HCT116 (cell line): ENCODE results near the gene TNRC6C. TPM values are rescaled to one million over a fixed set of nuclear protein-coding genes. Genes with fewer than 3 reads are reported as not detected.
A peak's percentile ranks its signal among the peaks of the same experiment; 100 is the strongest.

Experiments
- ATAC-seq: fragments of 200-7000 bp; cut with Tn5 transposase; 2 replicates; pipeline ENCODE4 v1.9.1; 2020; ENCODE audit warnings: mild to moderate bottlenecking, moderate library complexity
- BruUV-seq: library from RNA; stranded (reverse); fragments of 400-500 nt; replicated peaks from 2 replicates; lab custom pipeline; 2021; lab: Mats Ljungman, UMichigan
- CTCF ChIA-PET: fragments of 300-600 bp; sonication (Branson Sonifier 250); formaldehyde crosslinking; loops from one replicate; lab custom pipeline; 2021; ENCODE audit warnings: antibody characterized with exemption; lab: Charles Lee
- POLR2A ChIA-PET: fragments of 300-600, 350-600 bp; sonication (Branson Sonifier 250); formaldehyde crosslinking; loops from one replicate; lab custom pipeline; 2021; ENCODE audit warnings: antibody characterized with exemption; lab: Charles Lee
- RAD21 ChIA-PET, 2 experiments: fragments of 300-600 bp; sonication (Branson Sonifier 250); formaldehyde crosslinking; loops; one replicate each; lab custom pipeline; 2023; ENCODE audit warnings: low total read pairs in 2 of 2; ENCODE audit not compliant: uncharacterized antibody in 2 of 2, unreplicated experiment in 2 of 2, low non-redundant PET in 1 of 2; lab: Charles Lee
- DNase-seq: peaks from one replicate; pipeline ENCODE4 v3.0.0-alpha.2; 2010; ENCODE audit warnings: low read depth, low spot score
- H2AFZ ChIP-seq: fragments of 200-600 bp; shearing (Covaris generic), sonication (generic); 2 replicates; pipeline ENCODE4 v1.6.1; 2017; ENCODE audit warnings: low read depth, mixed run types, mixed read lengths, antibody characterized with exemption, low read length; ENCODE audit not compliant: poor library complexity, severe bottlenecking
- H3K27ac ChIP-seq: 2 replicates; pipeline ENCODE4 v1.5.1; 2012; ENCODE audit warnings: low read depth, low read length
- H3K27me3 ChIP-seq: fragments of 200-600 bp; sonication (generic); 2 replicates; pipeline ENCODE4 v1.6.1; 2016; ENCODE audit warnings: mixed run types, low read length, mixed read lengths; ENCODE audit not compliant: insufficient read depth
- H3K36me3 ChIP-seq, 2 experiments: fragments of 200-500 bp in 1 of 2; fragments of 200-600 bp in 1 of 2; sonication (Bioruptor generic) in 1 of 2; sonication (generic) in 1 of 2; 2 replicates each; pipeline versions ENCODE4 v1.5.1 to v1.6.1; 2014 to 2016; ENCODE audit warnings: low read length in 2 of 2, inconsistent platforms in 1 of 2, mixed read lengths in 1 of 2, mixed run types in 1 of 2; ENCODE audit not compliant: insufficient read depth in 2 of 2, control insufficient read depth in 1 of 2
- H3K4me1 ChIP-seq, 2 experiments: fragments of 200-600 bp in 1 of 2; sonication (generic) in 1 of 2; 2 replicates each; pipeline versions ENCODE4 v1.5.1 to v1.6.1; 2012 to 2017; ENCODE audit warnings: low read length in 2 of 2, inconsistent platforms in 1 of 2, mild to moderate bottlenecking in 1 of 2, mixed read lengths in 1 of 2, mixed run types in 1 of 2, moderate library complexity in 1 of 2; ENCODE audit not compliant: insufficient read depth in 2 of 2, control insufficient read depth in 1 of 2
- H3K4me2 ChIP-seq: fragments of 200-600 bp; sonication (generic); 2 replicates; pipeline ENCODE4 v1.6.1; 2017; ENCODE audit warnings: mixed run types, low read length, mixed read lengths
- H3K4me3 ChIP-seq, 2 experiments: fragments of 200-600 bp in 1 of 2; sonication (generic) in 1 of 2; replicated peaks in 1 of 2; 2 replicates each; pipeline ENCODE4 v1.5.1; 2011 to 2016; ENCODE audit warnings: low read length in 2 of 2, control low read depth in 1 of 2, low read depth in 1 of 2, mild to moderate bottlenecking in 1 of 2, mixed read lengths in 1 of 2, mixed run types in 1 of 2
- H3K79me2 ChIP-seq: fragments of 200-600 bp; sonication (generic); 2 replicates; pipeline ENCODE4 v1.6.1; 2017; ENCODE audit warnings: mild to moderate bottlenecking, mixed run types, low read length, moderate library complexity, mixed read lengths; ENCODE audit not compliant: insufficient read depth
- H3K9ac ChIP-seq: fragments of 200-600 bp; sonication (generic); 2 replicates; pipeline ENCODE4 v1.6.1; 2016; ENCODE audit warnings: low read length, mixed read lengths
- H3K9me2 ChIP-seq: fragments of 200-600 bp; sonication (generic), shearing (Covaris generic); 2 replicates; pipeline ENCODE4 v1.6.1; 2017; ENCODE audit warnings: mixed run types, mild to moderate bottlenecking, moderate library complexity; ENCODE audit not compliant: insufficient read depth
- H3K9me3 ChIP-seq, 2 experiments: fragments of 200-500 bp in 1 of 2; fragments of 200-600 bp in 1 of 2; sonication (Bioruptor generic) in 1 of 2; sonication (generic) in 1 of 2; 2 replicates each; pipeline ENCODE4 v1.6.1; 2014 to 2017; ENCODE audit warnings: low read length in 2 of 2, mixed read lengths in 2 of 2, inconsistent platforms in 1 of 2, low read depth in 1 of 2, mild to moderate bottlenecking in 1 of 2, mixed run types in 1 of 2, moderate library complexity in 1 of 2; ENCODE audit not compliant: control insufficient read depth in 1 of 2, insufficient read depth in 1 of 2
- H4K20me1 ChIP-seq: fragments of 200-600 bp; sonication (generic), shearing (Covaris generic); 2 replicates; pipeline ENCODE4 v1.6.1; 2017; ENCODE audit warnings: mixed run types, mild to moderate bottlenecking, moderate library complexity; ENCODE audit not compliant: insufficient read depth
- CBX3 ChIP-seq: IDR thresholded peaks from 2 replicates; pipeline ENCODE4 v1.6.1; 2012; ENCODE audit warnings: low read depth
- CEBPB ChIP-seq: IDR thresholded peaks from 2 replicates; pipeline ENCODE4 v1.6.1; 2012; ENCODE audit warnings: low read depth
- CTCF ChIP-seq, 3 experiments: fragments of 200-600 bp in 1 of 3; sonication (generic) in 1 of 3; IDR thresholded peaks in 2 of 3; conservative IDR thresholded peaks in 1 of 3; 2 replicates each; pipeline ENCODE4 v1.5.1; 2012 to 2017; ENCODE audit warnings: low read depth in 2 of 3, low read length in 2 of 3, antibody characterized with exemption in 1 of 3, borderline replicate concordance in 1 of 3, control low read depth in 1 of 3, mild to moderate bottlenecking in 1 of 3, mixed read lengths in 1 of 3, mixed run types in 1 of 3, moderate library complexity in 1 of 3; ENCODE audit not compliant: insufficient read depth in 1 of 3
- EGR1 ChIP-seq: IDR thresholded peaks from 2 replicates; pipeline ENCODE4 v1.6.1; 2012; ENCODE audit warnings: low read depth
- ELF1 ChIP-seq: IDR thresholded peaks from 2 replicates; pipeline ENCODE4 v1.6.1; 2012; ENCODE audit warnings: low read depth, borderline replicate concordance
- EZH2 ChIP-seq: fragments of 200-600 bp; sonication (generic); IDR thresholded peaks from 2 replicates; pipeline ENCODE4 v1.6.1; 2017; ENCODE audit warnings: antibody characterized with exemption, mixed run types
- EZH2phosphoT487 ChIP-seq: fragments of 200-600 bp; IDR thresholded peaks from 2 replicates; pipeline ENCODE4 v1.6.1; 2018; ENCODE audit warnings: antibody characterized with exemption, borderline replicate concordance
- FOSL1 ChIP-seq: IDR thresholded peaks from 2 replicates; pipeline ENCODE4 v1.6.1; 2012; ENCODE audit warnings: low read depth
- JUND ChIP-seq: IDR thresholded peaks from 2 replicates; pipeline ENCODE4 v1.6.1; 2012
- MAX ChIP-seq: IDR thresholded peaks from 2 replicates; pipeline ENCODE4 v1.6.1; 2012
- POLR2A ChIP-seq: IDR thresholded peaks from 2 replicates; pipeline ENCODE4 v1.7.0; 2011; ENCODE audit warnings: borderline replicate concordance; ENCODE audit not compliant: insufficient read depth, insufficient read length; ENCODE audit errors: extremely low read depth
- POLR2AphosphoS5 ChIP-seq: IDR thresholded peaks from 2 replicates; pipeline ENCODE4 v1.6.1; 2011; ENCODE audit warnings: mild to moderate bottlenecking, low read depth, low read length, moderate library complexity
- RAD21 ChIP-seq: IDR thresholded peaks from 2 replicates; pipeline ENCODE4 v1.6.1; 2012; ENCODE audit warnings: low read depth, mild to moderate bottlenecking
- REST ChIP-seq: IDR thresholded peaks from 2 replicates; pipeline ENCODE4 v1.6.1; 2012; ENCODE audit warnings: low read depth
- SP1 ChIP-seq: IDR thresholded peaks from 2 replicates; pipeline ENCODE4 v1.6.1; 2012; ENCODE audit warnings: low read depth
- SRF ChIP-seq: IDR thresholded peaks from 2 replicates; pipeline ENCODE4 v1.6.1; 2012; ENCODE audit warnings: low read depth
- TCF7L2 ChIP-seq: IDR thresholded peaks from 2 replicates; pipeline ENCODE4 v1.7.0; 2011; ENCODE audit warnings: borderline replicate concordance, inconsistent platforms; ENCODE audit not compliant: insufficient read depth, insufficient read length; ENCODE audit errors: extremely low read depth
- YY1 ChIP-seq: IDR thresholded peaks from 2 replicates; pipeline ENCODE4 v1.6.1; 2011; ENCODE audit warnings: low read length, low read depth, moderate library complexity, mild to moderate bottlenecking; ENCODE audit not compliant: insufficient replicate concordance; ENCODE audit errors: extremely low read depth
- ZFX ChIP-seq: fragments of 450-650 bp; IDR thresholded peaks from 2 replicates; pipeline ENCODE4 v1.6.1; 2017
- ZNF274 ChIP-seq: fragments of 200-500 bp; sonication (Bioruptor generic); IDR thresholded peaks from 2 replicates; pipeline ENCODE4 v1.6.1; 2014; ENCODE audit warnings: mild to moderate bottlenecking, low read depth, low read length, inconsistent platforms
- intact Hi-C: fragments of 100-400 bp; cut with micrococcal nuclease; formaldehyde crosslinking; loops from 2 replicates; pipeline ENCODE4 v1.10.0; 2022
- total RNA-seq: library from RNA; stranded (reverse); gene quantifications from one replicate; pipeline ENCODE4 v1.2.1, GENCODE V29; 2021; ENCODE audit not compliant: unreplicated experiment
- TF ChIP-seq, protein P1 (sequence below): IDR thresholded peaks from 2 replicates; pipeline ENCODE4 v1.6.1; 2011; ENCODE audit warnings: mild to moderate bottlenecking, low read length, moderate library complexity; ENCODE audit not compliant: insufficient replicate concordance; ENCODE audit errors: extremely low read depth

Gene TNRC6C
- total RNA-seq, 1 experiment from 2014 or later: 23.4 TPM

- intact Hi-C loops: no loop called here
- ATAC-seq (peak; percentile 29), DNase-seq (no peak)
- H3K4me1 ChIP-seq: peaks cover 36 to 70% of the 10 kb centered on the region in 2 experiments
- peaks cover 7% of the 10 kb centered on the region; the same call in 1 of the 2 replicates for H3K79me2 ChIP-seq
- no TSS peak for BruUV-seq
- peak overlapping the region; percentile 96 for H3K4me2 ChIP-seq
- no peaks in the 10 kb centered on the region for H4K20me1 ChIP-seq
- H3K27ac ChIP-seq: peak overlapping the region; percentile 49
- H3K9ac ChIP-seq: peak overlapping the region; percentile 71
- ChIA-PET POLR2A (no interaction called here), CTCF (interaction anchor here (1.0 kb wide), 1 partner anchor 10 kb away, joined by 6 read pairs; no protein-coding TSS in a partner anchor), RAD21 (no interaction called here)
- no peaks in the 10 kb centered on the region for H3K27me3 ChIP-seq
- peak overlapping the region; percentile 57 to 68 for H3K4me3 ChIP-seq
- no peaks in the 10 kb centered on the region for H3K9me2 ChIP-seq
- H3K36me3 ChIP-seq: no peaks in the 10 kb centered on the region
- peak overlapping the region; percentile 77 for H2AFZ ChIP-seq
- H3K9me3 ChIP-seq: no peaks in the 10 kb centered on the region
- TF ChIP-seq EZH2phosphoT487: no peak
- no peak for TF ChIP-seq EZH2
- TF ChIP-seq SRF: no peak
- no peak for TF ChIP-seq ELF1
- TF ChIP-seq TCF7L2: no peak
- no peak for TF ChIP-seq MAX
- TF ChIP-seq ZFX: peak; percentile 82; the same call in 1 of the 2 replicates
- TF ChIP-seq JUND: no peak
- no peak for TF ChIP-seq SP1
- no peak for TF ChIP-seq FOSL1
- TF ChIP-seq RAD21: no peak
- TF ChIP-seq CBX3: no peak
- TF ChIP-seq, protein P1, sequence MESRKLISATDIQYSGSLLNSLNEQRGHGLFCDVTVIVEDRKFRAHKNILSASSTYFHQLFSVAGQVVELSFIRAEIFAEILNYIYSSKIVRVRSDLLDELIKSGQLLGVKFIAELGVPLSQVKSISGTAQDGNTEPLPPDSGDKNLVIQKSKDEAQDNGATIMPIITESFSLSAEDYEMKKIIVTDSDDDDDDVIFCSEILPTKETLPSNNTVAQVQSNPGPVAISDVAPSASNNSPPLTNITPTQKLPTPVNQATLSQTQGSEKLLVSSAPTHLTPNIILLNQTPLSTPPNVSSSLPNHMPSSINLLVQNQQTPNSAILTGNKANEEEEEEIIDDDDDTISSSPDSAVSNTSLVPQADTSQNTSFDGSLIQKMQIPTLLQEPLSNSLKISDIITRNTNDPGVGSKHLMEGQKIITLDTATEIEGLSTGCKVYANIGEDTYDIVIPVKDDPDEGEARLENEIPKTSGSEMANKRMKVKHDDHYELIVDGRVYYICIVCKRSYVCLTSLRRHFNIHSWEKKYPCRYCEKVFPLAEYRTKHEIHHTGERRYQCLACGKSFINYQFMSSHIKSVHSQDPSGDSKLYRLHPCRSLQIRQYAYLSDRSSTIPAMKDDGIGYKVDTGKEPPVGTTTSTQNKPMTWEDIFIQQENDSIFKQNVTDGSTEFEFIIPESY: no peak
- no peak for TF ChIP-seq CEBPB
- TF ChIP-seq EGR1: no peak
- peak; percentile 85 for TF ChIP-seq POLR2AphosphoS5
- no peak for TF ChIP-seq ZNF274
- no peak for TF ChIP-seq YY1
- TF ChIP-seq REST: no peak
- no peak for TF ChIP-seq CTCF (IDR thresholded peaks at IDR 0.05 in 2 of 3, conservative IDR thresholded peaks at IDR 0.05 in 1 of 3; ENCODE audit: borderline replicate concordance in 1 of 3, insufficient read depth in 1 of 3, low read depth in 2 of 3, low read length in 2 of 3)
- TF ChIP-seq POLR2A: peak; percentile 57
These were observed 173.7 kb downstream of the TNRC6C start for GRCh38 chr17:78132084-78132676.
